NT2/D1 (cell line): Measurements from ENCODE around the gene CTU2.

Experiments used
- SUZ12 ChIP-seq: IDR thresholded peaks from 2 replicates; pipeline ENCODE4 v1.6.1; 2011; ENCODE audit not compliant: insufficient read length, insufficient read depth; ENCODE audit errors: extremely low read depth
- YY1 ChIP-seq: IDR thresholded peaks from 2 replicates; pipeline ENCODE4 v1.6.1; 2011; ENCODE audit not compliant: insufficient read length, insufficient read depth

DNA sequence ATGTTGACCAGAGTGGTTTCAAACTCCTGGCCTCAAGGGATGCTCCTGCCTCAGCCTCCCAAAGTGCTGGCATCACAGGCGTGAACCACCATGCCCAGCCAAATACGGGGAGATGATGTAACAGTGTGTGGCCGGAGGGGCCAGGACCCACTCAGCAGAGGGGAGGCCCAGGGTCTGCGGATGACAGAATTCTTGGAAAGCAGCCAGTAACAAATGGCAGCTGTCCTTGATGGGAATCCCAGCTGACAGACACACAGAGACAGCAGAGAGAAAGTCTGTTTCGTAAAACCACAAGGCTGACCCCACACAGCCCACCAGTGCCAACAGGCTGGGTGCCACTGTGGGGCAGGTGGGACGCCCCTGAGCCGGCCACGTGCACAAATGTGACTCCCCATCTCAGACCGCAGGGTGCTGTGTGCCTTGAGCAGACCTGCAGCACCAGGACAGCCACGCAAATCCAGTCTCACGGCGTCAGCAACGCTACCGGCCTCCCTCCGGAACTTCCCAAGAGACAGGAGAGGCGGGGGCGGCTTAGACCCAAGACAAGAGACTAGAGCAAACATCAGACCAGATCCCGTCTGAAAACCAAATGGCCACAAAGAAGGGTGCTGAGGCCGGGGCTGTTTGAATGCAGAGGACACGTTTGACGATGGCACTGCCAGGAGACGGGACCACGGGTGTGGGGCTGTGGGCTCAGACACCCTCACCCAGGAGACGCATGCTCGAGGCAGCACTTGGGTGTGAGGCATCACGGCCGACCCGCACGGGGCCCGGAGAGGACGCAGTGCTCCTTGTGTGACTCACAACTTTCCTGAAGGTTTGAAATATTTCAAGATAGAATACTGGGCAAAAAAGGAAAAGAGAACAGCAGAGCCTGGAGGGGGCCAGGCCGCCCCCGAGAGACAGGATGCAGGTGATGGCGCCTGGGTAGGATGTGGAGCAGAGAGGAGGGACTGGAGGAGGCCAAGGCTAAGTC lies 24.6 kb downstream of the CTU2 start:
- TF ChIP-seq YY1 (no peak), SUZ12 (no peak)
